ENCODE data around the gene TBC1D30.
"Not testable (repeated sequence)": the region's sequence is repeated elsewhere in the genome, so short reads cannot be mapped to it uniquely, and the experiment has no call there.

The TBC1D30 gene, protein sequence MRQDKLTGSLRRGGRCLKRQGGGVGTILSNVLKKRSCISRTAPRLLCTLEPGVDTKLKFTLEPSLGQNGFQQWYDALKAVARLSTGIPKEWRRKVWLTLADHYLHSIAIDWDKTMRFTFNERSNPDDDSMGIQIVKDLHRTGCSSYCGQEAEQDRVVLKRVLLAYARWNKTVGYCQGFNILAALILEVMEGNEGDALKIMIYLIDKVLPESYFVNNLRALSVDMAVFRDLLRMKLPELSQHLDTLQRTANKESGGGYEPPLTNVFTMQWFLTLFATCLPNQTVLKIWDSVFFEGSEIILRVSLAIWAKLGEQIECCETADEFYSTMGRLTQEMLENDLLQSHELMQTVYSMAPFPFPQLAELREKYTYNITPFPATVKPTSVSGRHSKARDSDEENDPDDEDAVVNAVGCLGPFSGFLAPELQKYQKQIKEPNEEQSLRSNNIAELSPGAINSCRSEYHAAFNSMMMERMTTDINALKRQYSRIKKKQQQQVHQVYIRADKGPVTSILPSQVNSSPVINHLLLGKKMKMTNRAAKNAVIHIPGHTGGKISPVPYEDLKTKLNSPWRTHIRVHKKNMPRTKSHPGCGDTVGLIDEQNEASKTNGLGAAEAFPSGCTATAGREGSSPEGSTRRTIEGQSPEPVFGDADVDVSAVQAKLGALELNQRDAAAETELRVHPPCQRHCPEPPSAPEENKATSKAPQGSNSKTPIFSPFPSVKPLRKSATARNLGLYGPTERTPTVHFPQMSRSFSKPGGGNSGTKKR

GRCh38 chr12:64824500-64825142 is at the start of gene TBC1D30:
Gene TBC1D30 (plus strand): TSS chr12:64824647. CDS start chr12:64824880, 233 bp downstream.
- DNase-seq (ENCODE audit: low read depth) = no peak

GRCh38 chr12:64775147-64775736 is 49.2 kb upstream of the TBC1D30 start:
- DNase-seq (ENCODE audit: low read depth) = not testable (repeated sequence)

DNA sequence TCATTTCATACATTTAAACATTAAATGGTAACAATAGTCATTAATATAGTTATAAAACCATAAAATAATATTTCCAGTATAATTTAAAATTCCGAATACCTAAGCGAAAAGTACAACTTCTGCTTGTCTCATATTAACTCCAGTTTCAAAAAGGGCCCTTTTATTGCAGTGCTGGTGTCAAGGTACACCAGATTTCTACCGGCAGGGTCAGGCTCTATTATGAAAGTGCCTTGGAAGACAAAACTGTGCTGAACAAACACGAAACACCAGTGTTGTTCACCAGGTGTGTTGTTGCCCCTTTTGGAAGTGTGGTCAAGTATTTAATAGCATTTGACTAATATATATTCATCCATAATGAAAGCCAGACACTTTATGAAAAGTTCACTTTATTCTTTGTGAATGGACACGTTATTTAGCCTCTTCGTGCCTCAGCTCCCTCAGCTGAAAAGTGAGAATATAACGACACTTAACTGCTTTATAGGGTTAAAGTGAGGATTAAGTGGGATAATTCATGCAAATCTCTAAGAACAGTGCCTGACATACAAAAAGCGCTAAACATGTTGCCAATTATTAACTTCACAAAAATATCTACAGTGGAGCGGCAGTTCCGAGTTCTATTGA is 45.0 kb upstream of the TBC1D30 start:
- no peak for DNase-seq (ENCODE audit: low read depth)

DNA sequence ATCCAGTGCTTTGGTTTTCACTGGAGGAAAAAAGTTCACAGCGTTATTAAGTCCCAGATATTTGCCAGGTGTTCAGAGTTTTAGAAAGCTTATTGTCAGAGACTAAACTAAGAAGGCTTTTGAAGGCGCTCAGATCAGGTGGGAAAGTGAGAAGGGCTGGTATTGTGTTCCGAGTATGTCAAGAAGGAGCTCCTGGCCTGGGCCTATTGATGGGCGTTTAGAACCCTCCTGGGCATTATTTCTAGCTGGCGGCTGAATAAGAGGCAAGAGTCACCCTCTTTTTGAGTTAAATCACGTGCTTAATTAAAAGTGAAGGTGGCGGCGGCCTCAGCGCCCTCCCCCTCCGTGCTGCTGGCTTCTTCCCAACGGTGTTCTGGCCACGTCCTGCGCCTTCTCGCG is 44.3 kb upstream of the TBC1D30 start:
- no peak for DNase-seq (ENCODE audit: low read depth)

- DNase-seq (ENCODE audit: low read depth) = no peak
Observed at GRCh38 chr12:64780531-64781279, 43.7 kb upstream of the TBC1D30 start.

DNA sequence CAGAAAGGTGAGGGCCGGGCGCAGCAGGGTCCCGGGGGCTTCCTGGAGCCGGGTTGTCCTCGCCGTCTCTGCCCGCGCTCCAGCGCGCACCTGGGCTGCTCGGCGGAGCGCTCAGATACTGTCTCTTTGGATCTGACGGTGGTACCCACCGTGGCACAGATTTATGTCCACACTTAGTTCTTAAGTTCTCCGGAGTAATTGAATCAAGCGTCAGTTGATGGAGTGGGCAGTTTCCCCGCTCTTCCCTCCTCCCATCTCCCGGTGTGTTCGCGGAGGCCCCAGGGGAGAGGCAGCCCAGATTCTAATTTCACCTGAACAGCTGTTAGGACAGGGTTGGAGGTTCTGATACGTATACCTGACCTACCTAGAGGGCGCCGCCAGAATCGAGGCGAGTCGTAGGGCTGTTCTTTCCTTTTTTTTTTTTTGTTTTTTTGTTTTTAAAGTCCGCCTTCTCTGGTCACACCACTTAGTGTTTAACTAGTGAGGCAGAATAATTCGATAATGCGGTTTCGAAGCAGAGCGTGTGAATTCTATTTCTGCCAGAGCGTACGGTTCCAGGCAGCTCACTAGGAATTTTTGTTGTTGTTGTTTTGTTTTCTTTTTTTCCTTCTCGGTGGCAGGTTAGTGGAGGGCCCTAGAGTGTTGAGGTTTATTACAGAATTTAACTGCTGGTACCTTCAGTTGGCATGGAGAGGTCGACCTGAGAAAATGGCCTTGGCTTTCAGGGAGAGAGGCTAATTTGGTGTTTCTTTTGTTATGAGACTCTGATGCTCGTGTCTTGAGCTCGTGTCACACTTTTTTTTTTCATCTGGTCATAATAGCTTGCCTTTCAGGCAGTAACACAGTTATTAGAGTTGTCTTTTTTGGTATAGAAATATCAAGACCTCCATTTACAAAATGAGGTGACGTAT is 42.9 kb upstream of the TBC1D30 start:
- DNase-seq (ENCODE audit: low read depth) = no peak

DNA sequence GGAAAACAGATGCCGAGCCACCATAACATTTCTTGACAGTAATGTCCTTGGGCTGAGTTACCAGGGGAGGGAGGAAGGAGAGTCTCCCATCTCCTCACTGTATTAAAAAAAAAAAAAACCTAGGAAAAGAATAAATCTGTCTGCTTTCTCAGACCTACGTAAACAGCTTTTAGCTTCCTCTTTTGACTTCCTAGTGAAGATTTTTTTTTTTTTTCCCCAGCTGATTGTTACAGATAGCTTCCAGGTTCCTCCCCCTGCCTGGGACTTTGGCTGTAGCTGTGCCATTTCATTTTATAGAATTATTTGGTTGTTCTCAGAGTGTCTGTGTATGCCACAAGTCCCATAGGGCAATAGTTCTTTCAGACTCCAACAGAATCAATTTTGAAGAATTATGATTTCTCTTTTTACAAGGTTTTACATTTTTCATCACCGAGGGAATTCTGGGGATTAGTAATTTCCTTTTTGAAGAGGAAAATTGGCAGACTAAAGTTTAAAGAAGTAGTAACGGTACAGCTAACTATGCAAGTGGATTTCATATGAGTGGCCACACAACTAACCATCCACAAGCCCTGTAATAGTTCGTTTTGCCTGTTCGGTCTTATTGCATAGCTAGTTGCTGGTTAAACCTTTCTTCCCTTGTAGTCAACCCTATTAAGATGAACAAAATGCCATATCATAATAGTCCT is 42.1 kb upstream of the TBC1D30 start:
- no peak for DNase-seq (ENCODE audit: low read depth)

DNA sequence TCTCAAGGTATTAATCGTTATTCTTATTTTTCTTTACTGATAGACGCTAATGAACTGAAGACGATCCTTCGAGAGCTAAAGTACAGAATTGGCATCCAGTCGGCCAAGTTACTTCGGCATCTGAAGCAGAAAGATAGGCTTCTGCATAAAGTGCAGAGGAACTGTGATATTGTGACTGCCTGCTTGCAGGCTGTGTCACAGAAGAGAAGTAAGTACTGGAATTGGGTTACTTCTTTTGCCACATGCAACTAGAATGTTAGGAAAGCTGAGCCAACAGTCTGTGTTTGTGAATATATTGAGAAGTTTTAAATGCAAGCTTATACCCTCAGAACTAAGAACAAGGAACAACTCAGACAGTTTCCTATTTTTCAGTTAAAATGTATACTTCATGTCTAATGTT is 38.6 kb upstream of the TBC1D30 start:
- no peak for DNase-seq (ENCODE audit: low read depth)

DNA sequence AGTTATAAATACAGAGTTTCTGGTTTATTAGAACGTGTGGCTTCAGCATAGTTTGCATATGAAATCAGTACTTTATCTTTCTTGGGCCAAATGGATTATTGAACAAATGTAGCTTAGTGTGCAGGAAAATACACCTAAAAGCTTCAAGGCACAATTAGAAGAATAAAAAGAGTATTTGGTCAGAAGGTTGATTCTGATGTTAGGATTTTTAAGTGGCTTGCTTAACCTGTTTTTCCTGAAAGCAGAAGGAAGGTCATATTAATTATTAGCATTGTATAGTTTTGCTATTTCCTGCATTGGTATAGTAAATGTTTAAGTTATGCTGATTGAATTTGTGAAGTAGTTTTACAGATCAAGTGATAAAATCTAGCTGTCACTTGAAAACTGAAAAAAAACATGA is 34.3 kb upstream of the TBC1D30 start:
- no peak for DNase-seq (ENCODE audit: low read depth)

DNA sequence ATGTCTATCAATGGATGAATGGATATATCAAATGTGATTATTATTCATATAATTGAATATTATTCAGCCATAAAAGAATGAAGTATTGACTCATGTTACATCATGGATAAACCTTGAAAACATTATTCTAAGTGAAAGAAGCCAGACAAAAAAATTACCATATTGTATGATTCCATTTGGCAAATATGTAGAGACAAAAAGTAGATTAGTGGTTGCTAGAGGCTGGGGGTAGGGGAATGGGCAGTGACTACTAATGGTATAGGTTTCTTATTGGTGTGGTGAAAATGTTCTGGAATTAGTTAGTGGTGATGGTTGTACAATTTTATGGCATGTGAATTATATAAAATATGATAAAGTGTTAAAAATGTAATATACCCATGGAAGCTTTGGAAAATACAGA is 33.4 kb upstream of the TBC1D30 start:
- DNase-seq (ENCODE audit: low read depth) = no peak

- no peak for DNase-seq (ENCODE audit: low read depth)
Observed at GRCh38 chr12:64792128-64792527, 32.3 kb upstream of the TBC1D30 start.

DNA sequence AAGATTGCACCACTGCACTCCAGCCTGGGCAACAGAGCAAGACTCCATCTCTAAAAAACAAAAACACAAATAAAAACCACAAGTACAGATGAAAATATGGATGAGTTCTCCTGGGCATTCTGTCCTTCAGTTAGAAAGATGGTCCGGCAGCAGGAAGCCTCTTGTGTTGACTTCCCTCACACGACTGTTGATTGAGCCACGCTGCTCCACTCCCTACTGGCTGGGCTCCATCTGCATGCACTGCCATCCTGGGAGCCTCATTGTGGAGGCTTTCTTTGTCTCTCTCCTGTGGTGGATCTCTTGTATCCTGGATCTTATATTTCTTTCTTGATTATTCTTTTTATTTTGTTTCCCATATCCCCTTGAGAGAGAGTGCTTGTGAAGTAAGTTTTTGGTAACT is 30.8 kb upstream of the TBC1D30 start:
- DNase-seq (ENCODE audit: low read depth) = no peak

- no peak for DNase-seq (ENCODE audit: low read depth)
Observed at GRCh38 chr12:64794305-64794704, 30.1 kb upstream of the TBC1D30 start.

- DNase-seq (ENCODE audit: low read depth) = peak; percentile 67
Observed at GRCh38 chr12:64796205-64796845, 28.1 kb upstream of the TBC1D30 start.

DNA sequence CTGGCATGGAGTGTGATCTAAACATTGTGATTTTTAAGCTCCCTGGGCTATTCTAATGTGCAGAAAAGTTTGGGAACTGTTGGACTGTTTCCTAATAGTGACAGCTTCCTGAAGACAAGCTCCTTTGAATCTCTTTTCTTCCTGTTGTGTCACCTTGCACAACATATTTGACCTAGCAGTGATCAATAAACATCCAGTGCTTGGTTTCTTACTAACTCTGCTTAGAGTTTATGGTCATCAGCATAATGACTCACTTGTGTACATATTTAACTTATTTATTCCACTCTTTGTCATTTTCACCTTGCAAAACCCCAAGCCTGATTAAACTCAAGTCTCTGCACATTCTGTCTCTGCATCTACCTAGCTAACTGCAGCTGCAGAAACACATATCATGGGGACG is 27.3 kb upstream of the TBC1D30 start:
- DNase-seq (ENCODE audit: low read depth) = no peak

GRCh38 chr12:64798165-64798564 is 26.3 kb upstream of the TBC1D30 start:
- DNase-seq (ENCODE audit: low read depth) = no peak

DNA sequence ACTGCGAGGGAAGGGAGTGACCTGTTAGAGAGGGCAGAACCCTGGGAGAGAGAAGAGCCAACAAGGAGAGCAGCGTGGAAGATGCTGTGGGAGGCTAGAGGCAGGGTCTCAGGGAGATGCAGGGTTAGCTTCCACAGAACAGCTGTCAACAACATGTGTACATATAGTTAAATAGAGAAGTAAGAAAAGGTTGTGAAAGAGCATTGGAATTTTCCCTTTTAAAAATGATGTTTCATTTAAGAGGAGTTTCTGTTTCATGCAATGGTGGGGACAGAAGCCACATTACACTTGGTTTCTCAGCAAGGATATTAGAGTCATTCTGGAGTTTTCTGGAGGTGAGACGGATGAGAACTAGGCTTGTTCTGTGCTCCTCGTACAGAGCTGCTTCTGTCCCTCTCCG is 23.8 kb upstream of the TBC1D30 start:
- no peak for DNase-seq (ENCODE audit: low read depth)

GRCh38 chr12:64801381-64801780 is 23.1 kb upstream of the TBC1D30 start:
- no peak for DNase-seq (ENCODE audit: low read depth)

DNA sequence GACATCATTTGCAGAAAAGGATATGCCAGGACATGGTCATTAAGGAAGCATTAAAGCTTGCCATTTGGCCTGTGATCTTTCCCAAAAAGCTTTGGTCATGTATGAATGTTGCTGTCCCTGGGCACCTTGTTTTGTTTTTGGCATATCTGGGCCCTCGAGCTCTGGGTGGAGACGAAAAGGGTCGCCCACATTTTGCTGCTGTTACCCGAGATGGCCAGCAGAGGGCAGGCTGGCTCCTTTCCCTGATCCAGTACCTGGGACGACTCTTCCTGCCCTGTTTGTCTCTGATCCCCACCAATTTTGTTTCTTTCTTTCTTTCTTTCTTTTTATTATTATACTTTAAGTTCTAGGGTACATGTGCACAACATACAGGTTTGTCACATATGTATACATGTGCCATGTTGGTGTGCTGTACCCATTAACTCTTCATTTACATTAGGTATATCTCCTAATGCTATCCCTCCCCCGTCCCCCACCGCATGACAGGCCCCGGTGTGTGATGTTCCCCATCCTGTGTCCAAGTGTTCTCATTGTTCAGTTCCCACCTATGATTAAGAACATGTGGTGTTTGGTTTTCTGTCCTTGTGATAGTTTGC is 22.2 kb upstream of the TBC1D30 start:
- not testable (repeated sequence) for DNase-seq (ENCODE audit: low read depth)

Data from GM04504 (cell line).